ENCODE data around the gene PPP1R12C. TPM values are rescaled to one million over a fixed set of nuclear protein-coding genes. Genes with fewer than 3 reads are reported as not detected.
"Not testable (repeated sequence)": the region's sequence is repeated elsewhere in the genome, so short reads cannot be mapped to it uniquely, and the experiment has no call there.

Gene PPP1R12C
- polyA plus RNA-seq, 2 donors, result 77.7 to 100 TPM

DNA sequence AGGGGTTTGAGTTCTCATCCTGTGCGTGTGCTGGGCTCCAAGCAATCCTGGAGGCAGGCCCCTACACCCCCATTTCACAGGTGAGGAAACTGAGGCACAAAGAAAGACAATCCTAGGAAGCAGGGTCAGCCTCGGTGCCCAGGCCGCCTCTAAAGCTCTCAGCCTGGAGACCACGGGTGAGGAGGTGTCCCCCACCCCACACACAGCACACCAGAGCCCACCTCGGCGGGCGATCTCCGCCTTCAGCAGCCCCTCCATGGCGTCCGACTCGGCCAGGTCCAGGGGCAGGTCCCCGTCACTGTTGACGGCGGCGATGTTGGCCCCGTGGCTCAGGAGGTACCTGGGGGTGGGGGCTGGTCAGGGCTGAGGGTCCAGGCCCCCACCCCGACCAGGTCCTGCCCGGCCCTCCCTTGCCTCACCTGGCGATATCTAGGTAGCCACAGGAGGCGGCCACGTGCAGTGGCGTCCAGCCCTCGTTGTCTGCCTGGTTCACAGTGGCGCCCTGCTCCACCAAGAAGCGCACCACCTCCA is 5.1 kb downstream of the PPP1R12C start:
- WGBS, 2 donors, result 93 to 94% methylated on average over 25 of the region's 25 CpGs
- H3K27ac ChIP-seq (ENCODE audit: low read depth in 2 of 2, low read length in 1 of 2), result peak overlapping the region; percentile 78 to 86
- no peak overlapping the region for H3K4me3 ChIP-seq (ENCODE audit: low read depth in 1 of 2, low read length in 2 of 2)
- H3K9me3 ChIP-seq (ENCODE audit: control insufficient read depth in 2 of 2, insufficient read depth in 1 of 2, low read depth in 1 of 2, low read length in 1 of 2), result no peaks in the 10 kb centered on the region
- no peaks in the 10 kb centered on the region for H3K27me3 ChIP-seq (ENCODE audit: control insufficient read depth in 1 of 2, insufficient read depth in 2 of 2, low read length in 2 of 2)
- H3K4me1 ChIP-seq (ENCODE audit: control insufficient read depth in 2 of 2, insufficient read depth in 2 of 2, low read length in 1 of 2), result peaks cover 11 to 22% of the 10 kb centered on the region in 2 donors
- H3K36me3 ChIP-seq (ENCODE audit: control insufficient read depth in 2 of 2, insufficient read depth in 2 of 2, low read length in 1 of 2), result peaks cover 0 to 23% of the 10 kb centered on the region in 2 donors

DNA sequence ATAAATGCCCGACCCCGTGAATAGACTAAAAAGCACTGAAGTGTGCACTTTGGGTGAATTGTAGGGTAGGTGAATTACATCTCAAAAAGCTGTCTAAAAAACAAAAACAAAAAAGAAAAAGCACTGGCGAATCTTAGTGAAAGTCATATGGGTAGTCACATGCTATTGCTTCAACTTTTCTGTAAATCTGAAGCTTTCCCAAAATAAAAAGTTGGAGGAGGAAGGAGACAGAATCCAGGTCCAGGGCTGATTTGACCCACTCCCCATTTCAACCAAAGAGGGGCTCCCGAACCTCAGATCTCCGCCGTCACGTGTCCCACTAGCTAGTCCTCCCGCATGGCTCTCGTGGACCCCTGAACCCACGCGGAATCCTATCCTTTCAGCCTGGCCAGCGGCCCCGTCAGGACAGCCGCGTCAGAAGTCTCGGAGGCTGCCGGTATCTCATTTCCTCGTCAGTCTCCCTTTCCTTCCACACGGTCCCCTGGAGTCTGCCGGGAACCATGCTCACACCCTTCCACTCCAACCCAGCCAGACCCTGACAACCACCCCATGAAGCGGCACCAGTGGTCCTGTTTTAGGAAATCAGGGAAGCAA is 6.1 kb downstream of the PPP1R12C start:
- WGBS, 2 donors, result 73 to 75% methylated on average over 21 of the region's 21 CpGs
- Histone ChIP-seq H3K9me3 (ENCODE audit: control insufficient read depth in 2 of 2, insufficient read depth in 1 of 2, low read depth in 1 of 2, low read length in 1 of 2) (no peaks in the 10 kb centered on the region), H3K4me1 (ENCODE audit: control insufficient read depth in 2 of 2, insufficient read depth in 2 of 2, low read length in 1 of 2) (peaks cover 11 to 17% of the 10 kb centered on the region in 2 donors), H3K4me3 (ENCODE audit: low read depth in 1 of 2, low read length in 2 of 2) (no peak overlapping the region), H3K36me3 (ENCODE audit: control insufficient read depth in 2 of 2, insufficient read depth in 2 of 2, low read length in 1 of 2) (peaks cover 0 to 27% of the 10 kb centered on the region in 2 donors), H3K27ac (ENCODE audit: low read depth in 2 of 2, low read length in 1 of 2) (peak overlapping the region; percentile 59 to 78), H3K27me3 (ENCODE audit: control insufficient read depth in 1 of 2, insufficient read depth in 2 of 2, low read length in 2 of 2) (no peaks in the 10 kb centered on the region)

- peak overlapping the region in 1 of 2 donors; percentile 2 for H3K27ac ChIP-seq (ENCODE audit: low read depth in 2 of 2, low read length in 1 of 2)
- no peak overlapping the region for H3K4me3 ChIP-seq (ENCODE audit: low read depth in 1 of 2, low read length in 2 of 2)
- peaks cover 7 to 11% of the 10 kb centered on the region in 2 donors for H3K4me1 ChIP-seq (ENCODE audit: control insufficient read depth in 2 of 2, insufficient read depth in 2 of 2, low read length in 1 of 2)
- H3K36me3 ChIP-seq (ENCODE audit: control insufficient read depth in 2 of 2, insufficient read depth in 2 of 2, low read length in 1 of 2), result peaks cover 0 to 29% of the 10 kb centered on the region in 2 donors
- WGBS, 2 donors, result 79 to 84% methylated on average over 20 of the region's 20 CpGs
- H3K27me3 ChIP-seq (ENCODE audit: control insufficient read depth in 1 of 2, insufficient read depth in 2 of 2, low read length in 2 of 2), result no peaks in the 10 kb centered on the region
- no peaks in the 10 kb centered on the region for H3K9me3 ChIP-seq (ENCODE audit: control insufficient read depth in 2 of 2, insufficient read depth in 1 of 2, low read depth in 1 of 2, low read length in 1 of 2)
Observed at GRCh38 chr19:55109527-55110291, 7.7 kb downstream of the PPP1R12C start.

- H3K36me3 ChIP-seq (ENCODE audit: control insufficient read depth in 2 of 2, insufficient read depth in 2 of 2, low read length in 1 of 2), result peaks cover 0 to 29% of the 10 kb centered on the region in 2 donors
- not testable (repeated sequence) for H3K4me3 ChIP-seq (ENCODE audit: low read depth in 1 of 2, low read length in 2 of 2); H3K27ac ChIP-seq (ENCODE audit: low read depth in 2 of 2, low read length in 1 of 2); H3K4me1 ChIP-seq (ENCODE audit: control insufficient read depth in 2 of 2, insufficient read depth in 2 of 2, low read length in 1 of 2); H3K9me3 ChIP-seq (ENCODE audit: control insufficient read depth in 2 of 2, insufficient read depth in 1 of 2, low read depth in 1 of 2, low read length in 1 of 2); H3K27me3 ChIP-seq (ENCODE audit: control insufficient read depth in 1 of 2, insufficient read depth in 2 of 2, low read length in 2 of 2)
- 97 to 99% methylated on average over 3 of the region's 3 CpGs for WGBS, 2 donors
Observed at GRCh38 chr19:55107252-55107651, 10.2 kb downstream of the PPP1R12C start.

GRCh38 chr19:55106591-55106990 is 10.8 kb downstream of the PPP1R12C start:
- no peaks in the 10 kb centered on the region for H3K9me3 ChIP-seq (ENCODE audit: control insufficient read depth in 2 of 2, insufficient read depth in 1 of 2, low read depth in 1 of 2, low read length in 1 of 2)
- H3K27ac ChIP-seq (ENCODE audit: low read depth in 2 of 2, low read length in 1 of 2), result no peak overlapping the region
- H3K4me3 ChIP-seq (ENCODE audit: low read depth in 1 of 2, low read length in 2 of 2), result no peak overlapping the region
- peaks cover 0 to 29% of the 10 kb centered on the region in 2 donors for H3K36me3 ChIP-seq (ENCODE audit: control insufficient read depth in 2 of 2, insufficient read depth in 2 of 2, low read length in 1 of 2)
- no peaks in the 10 kb centered on the region for H3K4me1 ChIP-seq (ENCODE audit: control insufficient read depth in 2 of 2, insufficient read depth in 2 of 2, low read length in 1 of 2)
- 93 to 94% methylated on average over 6 of the region's 6 CpGs for WGBS, 2 donors
- no peaks in the 10 kb centered on the region for H3K27me3 ChIP-seq (ENCODE audit: control insufficient read depth in 1 of 2, insufficient read depth in 2 of 2, low read length in 2 of 2)

DNA sequence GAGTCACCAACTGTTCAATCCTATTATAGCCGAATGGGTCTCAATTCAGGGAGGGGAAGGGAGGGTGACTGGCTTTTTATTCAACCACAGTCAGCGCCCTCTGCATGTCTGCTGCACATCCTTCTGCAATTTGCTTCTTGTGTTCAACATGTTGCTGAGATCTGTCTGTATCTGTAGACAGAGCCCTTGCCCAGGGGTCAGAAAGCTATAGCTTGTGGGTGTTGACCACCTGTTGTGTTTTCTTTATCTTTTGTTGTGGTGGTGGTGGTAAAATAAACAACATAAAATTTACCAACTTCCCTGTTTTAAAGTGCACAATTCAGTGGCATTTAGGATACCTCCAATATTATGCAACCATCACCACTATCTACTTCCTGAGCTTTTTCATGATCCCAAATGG is 12.2 kb downstream of the PPP1R12C start:
- Histone ChIP-seq H3K27ac (ENCODE audit: low read depth in 2 of 2, low read length in 1 of 2) (no peak overlapping the region), H3K4me1 (ENCODE audit: control insufficient read depth in 2 of 2, insufficient read depth in 2 of 2, low read length in 1 of 2) (no peaks in the 10 kb centered on the region), H3K4me3 (ENCODE audit: low read depth in 1 of 2, low read length in 2 of 2) (no peak overlapping the region), H3K9me3 (ENCODE audit: control insufficient read depth in 2 of 2, insufficient read depth in 1 of 2, low read depth in 1 of 2, low read length in 1 of 2) (no peaks in the 10 kb centered on the region), H3K36me3 (ENCODE audit: control insufficient read depth in 2 of 2, insufficient read depth in 2 of 2, low read length in 1 of 2) (peaks cover 4 to 27% of the 10 kb centered on the region in 2 donors), H3K27me3 (ENCODE audit: control insufficient read depth in 1 of 2, insufficient read depth in 2 of 2, low read length in 2 of 2) (no peaks in the 10 kb centered on the region)
- 88 to 96% methylated on average over 2 of the region's 2 CpGs for WGBS, 2 donors

GRCh38 chr19:55103190-55103589 is 14.2 kb downstream of the PPP1R12C start:
- H3K9me3 ChIP-seq (ENCODE audit: control insufficient read depth in 2 of 2, insufficient read depth in 1 of 2, low read depth in 1 of 2, low read length in 1 of 2), result no peaks in the 10 kb centered on the region
- H3K4me3 ChIP-seq (ENCODE audit: low read depth in 1 of 2, low read length in 2 of 2), result no peak overlapping the region
- 98 to 99% methylated on average over 9 of the region's 9 CpGs for WGBS, 2 donors
- H3K36me3 ChIP-seq (ENCODE audit: control insufficient read depth in 2 of 2, insufficient read depth in 2 of 2, low read length in 1 of 2), result peaks cover 9 to 29% of the 10 kb centered on the region in 2 donors
- H3K27me3 ChIP-seq (ENCODE audit: control insufficient read depth in 1 of 2, insufficient read depth in 2 of 2, low read length in 2 of 2), result no peaks in the 10 kb centered on the region
- H3K27ac ChIP-seq (ENCODE audit: low read depth in 2 of 2, low read length in 1 of 2), result no peak overlapping the region
- H3K4me1 ChIP-seq (ENCODE audit: control insufficient read depth in 2 of 2, insufficient read depth in 2 of 2, low read length in 1 of 2), result no peaks in the 10 kb centered on the region

GRCh38 chr19:55101261-55101660 is 16.2 kb downstream of the PPP1R12C start:
- H3K36me3 ChIP-seq (ENCODE audit: control insufficient read depth in 2 of 2, insufficient read depth in 2 of 2, low read length in 1 of 2), result peaks cover 9 to 32% of the 10 kb centered on the region in 2 donors
- no peak overlapping the region for H3K27ac ChIP-seq (ENCODE audit: low read depth in 2 of 2, low read length in 1 of 2)
- H3K9me3 ChIP-seq (ENCODE audit: control insufficient read depth in 2 of 2, insufficient read depth in 1 of 2, low read depth in 1 of 2, low read length in 1 of 2), result no peaks in the 10 kb centered on the region
- no peak overlapping the region for H3K4me3 ChIP-seq (ENCODE audit: low read depth in 1 of 2, low read length in 2 of 2)
- WGBS, 2 donors, result 84 to 87% methylated on average over 10 of the region's 10 CpGs
- no peaks in the 10 kb centered on the region for H3K27me3 ChIP-seq (ENCODE audit: control insufficient read depth in 1 of 2, insufficient read depth in 2 of 2, low read length in 2 of 2)
- H3K4me1 ChIP-seq (ENCODE audit: control insufficient read depth in 2 of 2, insufficient read depth in 2 of 2, low read length in 1 of 2), result no peaks in the 10 kb centered on the region

DNA sequence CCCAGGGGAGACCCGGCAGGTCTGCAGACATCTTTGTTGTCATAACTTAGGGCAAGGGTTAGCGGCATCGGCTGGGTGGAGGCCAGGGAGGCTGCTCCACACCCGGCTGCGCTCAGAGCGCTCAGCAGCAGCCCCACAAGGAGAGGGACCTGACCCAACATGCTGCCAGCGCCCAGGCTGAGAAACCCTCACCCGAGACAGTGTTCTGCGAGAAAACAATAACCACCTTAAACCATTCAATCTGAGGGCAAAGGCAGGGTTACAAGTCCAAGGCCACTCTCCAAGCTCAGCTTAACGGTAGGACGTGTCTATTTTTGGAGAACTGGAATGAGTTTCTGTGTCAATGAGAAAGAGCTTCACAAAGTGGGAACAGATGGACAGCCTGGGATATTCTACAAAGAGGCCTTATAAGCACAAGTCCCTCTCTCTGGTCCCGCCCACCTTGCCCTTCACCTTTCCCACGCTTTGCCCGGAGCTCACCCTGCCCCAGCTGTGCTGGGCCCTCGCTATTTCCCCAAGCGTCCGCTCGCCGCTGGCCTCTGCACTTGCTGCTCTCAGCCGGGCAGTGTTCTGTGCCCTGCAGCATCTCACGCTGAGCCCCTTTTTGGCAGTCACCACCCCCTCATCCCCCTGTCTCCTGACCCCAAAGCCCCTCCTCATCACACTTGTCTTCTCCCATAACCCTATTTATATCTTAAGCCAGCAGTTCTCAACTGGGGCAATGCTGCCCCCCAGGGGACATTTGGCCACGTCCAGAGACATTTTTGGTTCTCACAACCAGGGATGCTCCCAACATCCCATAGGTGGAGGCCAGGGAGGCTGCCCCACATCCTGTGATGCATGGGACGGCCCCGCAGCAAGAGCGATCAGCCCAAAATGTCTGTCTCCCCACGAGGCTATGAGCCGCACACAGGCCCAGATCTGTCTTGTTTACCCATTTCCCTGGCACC is 17.6 kb downstream of the PPP1R12C start:
- 77 to 80% methylated on average over 27 of the region's 27 CpGs for WGBS, 2 donors
- Histone ChIP-seq H3K4me1 (ENCODE audit: control insufficient read depth in 2 of 2, insufficient read depth in 2 of 2, low read length in 1 of 2) (no peaks in the 10 kb centered on the region), H3K27me3 (ENCODE audit: control insufficient read depth in 1 of 2, insufficient read depth in 2 of 2, low read length in 2 of 2) (no peaks in the 10 kb centered on the region), H3K27ac (ENCODE audit: low read depth in 2 of 2, low read length in 1 of 2) (no peak overlapping the region), H3K4me3 (ENCODE audit: low read depth in 1 of 2, low read length in 2 of 2) (no peak overlapping the region), H3K9me3 (ENCODE audit: control insufficient read depth in 2 of 2, insufficient read depth in 1 of 2, low read depth in 1 of 2, low read length in 1 of 2) (no peaks in the 10 kb centered on the region), H3K36me3 (ENCODE audit: control insufficient read depth in 2 of 2, insufficient read depth in 2 of 2, low read length in 1 of 2) (peaks cover 12 to 40% of the 10 kb centered on the region in 2 donors)
